SK-N-SH (cell line): Measurements from ENCODE around the gene HECTD3.

Experiments
- CTCF ChIP-seq: fragments of 200-600 bp; sonication (generic); IDR thresholded peaks from 2 replicates; pipeline ENCODE4 v1.6.1; 2017; ENCODE audit warnings: antibody characterized with exemption, mild to moderate bottlenecking, moderate library complexity
- ELF1 ChIP-seq: IDR thresholded peaks from 2 replicates; pipeline ENCODE4 v1.4.0; 2012
- EP300 ChIP-seq, 2 experiments: IDR thresholded peaks; 2 replicates each; pipeline versions ENCODE4 v1.4.0 to v1.6.1; 2012; ENCODE audit warnings: borderline replicate concordance in 1 of 2, low read depth in 1 of 2, low read length in 1 of 2
- JUND ChIP-seq: IDR thresholded peaks from 2 replicates; pipeline ENCODE4 v1.4.0; 2012
- MAX ChIP-seq: IDR thresholded peaks from 2 replicates; pipeline ENCODE4 v1.4.0; 2012; ENCODE audit warnings: low read depth
- NFIC ChIP-seq: IDR thresholded peaks from 2 replicates; pipeline ENCODE4 v1.4.0; 2012; ENCODE audit warnings: borderline replicate concordance
- POLR2AphosphoS5 ChIP-seq: IDR thresholded peaks from 2 replicates; pipeline ENCODE4 v1.6.1; 2012; ENCODE audit warnings: low read depth, low read length
- SIN3A ChIP-seq: IDR thresholded peaks from 2 replicates; pipeline ENCODE4 v1.6.1; 2012; ENCODE audit warnings: low read depth, mild to moderate bottlenecking, low read length, moderate library complexity, borderline replicate concordance
- TEAD4 ChIP-seq: IDR thresholded peaks from 2 replicates; pipeline ENCODE4 v1.4.0; 2012; ENCODE audit warnings: mild to moderate bottlenecking, borderline replicate concordance; ENCODE audit not compliant: insufficient read depth
- ZBTB33 ChIP-seq: IDR thresholded peaks from 2 replicates; pipeline ENCODE4 v1.4.0; 2012; ENCODE audit warnings: low read depth, borderline replicate concordance

DNA sequence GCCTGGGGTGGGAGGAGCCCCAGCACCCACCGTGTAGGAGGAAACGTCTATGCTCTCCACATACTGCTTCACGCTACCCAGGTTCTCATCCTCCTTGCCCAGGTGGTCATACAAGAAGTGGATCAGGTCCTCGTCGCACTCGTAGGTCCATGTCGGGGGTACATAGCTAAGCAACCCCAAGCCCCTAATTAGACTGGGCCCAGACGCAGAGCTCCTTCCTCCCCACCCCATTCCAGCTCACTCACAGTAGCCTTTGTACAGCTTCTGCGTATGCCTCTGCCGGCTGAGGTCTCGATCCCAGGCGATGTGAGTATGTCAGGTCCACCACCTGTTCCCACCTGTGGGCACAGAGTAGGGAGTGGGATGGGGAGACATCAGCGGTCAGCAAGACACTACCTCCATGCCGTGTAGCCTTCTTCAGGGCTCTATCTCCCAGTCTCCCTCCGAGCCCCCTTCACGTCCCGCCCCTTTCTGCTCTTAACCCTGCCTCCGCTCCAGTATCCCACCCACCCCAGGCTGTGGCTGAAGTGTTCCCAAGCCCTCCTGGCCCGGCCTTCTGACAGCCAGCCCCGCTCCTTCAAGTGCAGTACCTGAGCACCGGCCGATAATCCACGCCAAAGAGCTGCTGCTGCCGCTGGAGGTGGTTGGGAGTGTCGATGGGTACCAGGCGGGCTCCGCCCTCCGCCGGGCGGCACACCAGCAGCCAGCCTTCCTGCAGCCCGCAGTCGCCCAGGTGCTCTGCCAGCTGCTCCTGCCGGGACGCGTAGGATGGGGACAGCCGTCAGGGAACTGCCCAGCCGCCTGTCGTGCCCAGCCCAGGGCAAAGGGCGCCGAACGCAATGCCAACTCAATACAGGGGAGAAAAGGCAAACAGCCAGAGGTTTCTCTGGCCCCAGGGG lies 919 bp downstream of the HECTD3 start:
- TF ChIP-seq ELF1 (no peak), SIN3A (no peak; the same call in 1 of the 2 replicates), MAX (no peak), ZBTB33 (no peak), CTCF (no peak), TEAD4 (no peak), JUND (no peak), POLR2AphosphoS5 (no peak), NFIC (no peak), EP300 (IDR thresholded peaks at IDR 0.05; ENCODE audit: borderline replicate concordance in 1 of 2, low read depth in 1 of 2, low read length in 1 of 2) (no peak)
